ENCODE measurements around the gene GALNT12. TPM values are rescaled to one million over a fixed set of nuclear protein-coding genes. Genes with fewer than 3 reads are reported as not detected.

The GALNT12 gene
- total RNA-seq, 4 donors from 2014 or later, result 12.4 to 22.4 (median 16.2) TPM

DNA sequence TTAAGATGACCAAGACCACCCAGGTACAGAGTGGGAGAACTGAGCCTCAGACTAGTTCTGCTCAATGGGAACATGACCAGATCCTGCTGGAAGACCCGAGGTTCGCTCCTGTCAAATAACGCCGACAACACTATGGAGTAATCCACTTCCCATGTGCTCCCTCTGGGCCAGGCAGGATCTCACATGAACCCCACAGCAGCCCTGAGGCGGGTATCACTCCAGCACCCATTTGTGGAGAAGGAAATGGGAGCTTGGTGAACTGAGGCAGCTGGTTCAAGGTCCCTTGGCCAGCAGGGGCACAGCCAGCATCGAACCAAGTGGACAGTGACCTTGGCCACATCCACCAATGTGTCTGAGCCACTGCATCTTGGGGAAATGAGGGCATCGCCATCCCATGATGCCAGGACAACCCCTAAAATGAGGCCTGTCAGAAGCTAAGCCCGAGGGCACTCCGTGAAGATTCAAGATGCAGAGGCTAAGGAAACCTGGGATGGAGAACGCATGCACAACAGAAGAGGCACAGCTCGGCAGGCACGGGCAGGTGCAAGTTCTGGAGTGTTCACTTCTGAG lies 19.6 kb upstream of the GALNT12 start:
- no peak overlapping the region for H3K27ac ChIP-seq (replicated peaks in 1 of 4)
- H3K36me3 ChIP-seq, result peaks cover 4 to 45% (median 33%) of the 10 kb centered on the region in 4 donors
- no peaks in the 10 kb centered on the region for H3K27me3 ChIP-seq
- no peak overlapping the region for H3K4me3 ChIP-seq
- peaks cover 3 to 21% (median 15%) of the 10 kb centered on the region in 4 donors for H3K4me1 ChIP-seq
- H3K9me3 ChIP-seq, result no peaks in the 10 kb centered on the region
- no peak for TF ChIP-seq POLR2A (IDR thresholded peaks at IDR 0.05; ENCODE audit: low read depth)
- no peak for TF ChIP-seq POLR2AphosphoS5 (IDR thresholded peaks at IDR 0.05)
- no peak for TF ChIP-seq EP300 (IDR thresholded peaks at IDR 0.05)
- TF ChIP-seq, protein P1, sequence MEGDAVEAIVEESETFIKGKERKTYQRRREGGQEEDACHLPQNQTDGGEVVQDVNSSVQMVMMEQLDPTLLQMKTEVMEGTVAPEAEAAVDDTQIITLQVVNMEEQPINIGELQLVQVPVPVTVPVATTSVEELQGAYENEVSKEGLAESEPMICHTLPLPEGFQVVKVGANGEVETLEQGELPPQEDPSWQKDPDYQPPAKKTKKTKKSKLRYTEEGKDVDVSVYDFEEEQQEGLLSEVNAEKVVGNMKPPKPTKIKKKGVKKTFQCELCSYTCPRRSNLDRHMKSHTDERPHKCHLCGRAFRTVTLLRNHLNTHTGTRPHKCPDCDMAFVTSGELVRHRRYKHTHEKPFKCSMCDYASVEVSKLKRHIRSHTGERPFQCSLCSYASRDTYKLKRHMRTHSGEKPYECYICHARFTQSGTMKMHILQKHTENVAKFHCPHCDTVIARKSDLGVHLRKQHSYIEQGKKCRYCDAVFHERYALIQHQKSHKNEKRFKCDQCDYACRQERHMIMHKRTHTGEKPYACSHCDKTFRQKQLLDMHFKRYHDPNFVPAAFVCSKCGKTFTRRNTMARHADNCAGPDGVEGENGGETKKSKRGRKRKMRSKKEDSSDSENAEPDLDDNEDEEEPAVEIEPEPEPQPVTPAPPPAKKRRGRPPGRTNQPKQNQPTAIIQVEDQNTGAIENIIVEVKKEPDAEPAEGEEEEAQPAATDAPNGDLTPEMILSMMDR (IDR thresholded peaks at IDR 0.05), result no peak
- intact Hi-C loops (cut with DNase I), result no loop called here
- 94% methylated on average over 6 of the region's 12 CpGs for WGBS
- DNase-seq (ENCODE audit: extremely low spot score), result peak; percentile 72

DNA sequence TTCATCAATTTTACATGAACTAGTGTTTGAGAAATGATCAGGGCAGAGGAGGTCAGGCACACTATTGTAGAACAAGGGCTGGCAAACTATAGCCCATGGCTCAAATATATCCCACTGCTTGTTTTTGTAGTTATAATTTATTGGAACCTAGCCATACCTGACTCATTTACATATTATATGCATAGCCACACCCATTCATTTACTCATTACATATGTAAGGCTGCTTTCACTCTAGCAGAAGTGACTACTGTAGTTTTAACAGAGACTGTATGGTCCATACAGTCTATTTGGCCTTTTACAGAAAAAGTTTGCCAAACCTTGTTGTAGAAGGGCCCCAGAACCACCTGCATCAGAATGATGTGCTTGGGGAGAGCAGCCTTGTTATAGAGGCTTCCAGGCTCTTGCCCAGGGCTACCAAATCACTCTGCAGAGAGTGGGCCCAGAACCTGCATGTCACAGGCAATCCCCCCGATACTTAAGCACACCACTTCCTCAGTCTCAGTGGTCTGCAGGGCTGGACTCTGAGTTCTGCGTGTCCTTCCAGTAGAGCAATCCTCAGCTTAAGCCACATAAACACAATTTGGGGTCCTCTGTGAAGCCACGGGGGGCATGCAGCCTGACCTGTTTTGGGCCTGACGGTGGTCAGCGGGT lies 17.9 kb upstream of the GALNT12 start:
- peaks cover 4 to 31% (median 21%) of the 10 kb centered on the region in 4 donors for H3K36me3 ChIP-seq
- H3K27ac ChIP-seq (replicated peaks in 1 of 4), result no peak overlapping the region
- peaks cover 3 to 35% (median 21%) of the 10 kb centered on the region in 4 donors for H3K4me1 ChIP-seq
- no peak for DNase-seq (ENCODE audit: extremely low spot score)
- H3K4me3 ChIP-seq, result no peak overlapping the region
- no peaks in the 10 kb centered on the region for H3K9me3 ChIP-seq
- WGBS, result 86% methylated on average over 2 of the region's 5 CpGs
- intact Hi-C loops (cut with DNase I), result loop anchor here (10.0 kb wide), 1 partner anchor 865 kb away; the partner anchor contains the start of gene TRMO
- TF ChIP-seq, protein P1 (IDR thresholded peaks at IDR 0.05), result no peak
- TF ChIP-seq EP300 (IDR thresholded peaks at IDR 0.05), result no peak
- TF ChIP-seq POLR2A (IDR thresholded peaks at IDR 0.05; ENCODE audit: low read depth), result no peak
- no peak for TF ChIP-seq POLR2AphosphoS5 (IDR thresholded peaks at IDR 0.05)
- no peaks in the 10 kb centered on the region for H3K27me3 ChIP-seq

GRCh38 chr9:98790134-98790841 lies 17.2 kb upstream of the GALNT12 start:
- intact Hi-C loops (cut with DNase I), result loop anchor here (10.0 kb wide), 1 partner anchor 865 kb away; the partner anchor contains the start of gene TRMO
- TF ChIP-seq, protein P1 (IDR thresholded peaks at IDR 0.05), result no peak
- TF ChIP-seq POLR2AphosphoS5 (IDR thresholded peaks at IDR 0.05) (no peak), POLR2A (IDR thresholded peaks at IDR 0.05; ENCODE audit: low read depth) (no peak), EP300 (IDR thresholded peaks at IDR 0.05) (no peak)
- Histone ChIP-seq H3K4me1 (peaks cover 5 to 42% (median 28%) of the 10 kb centered on the region in 4 donors), H3K27ac (replicated peaks in 1 of 4) (no peak overlapping the region), H3K9me3 (no peaks in the 10 kb centered on the region), H3K27me3 (no peaks in the 10 kb centered on the region), H3K4me3 (no peak overlapping the region), H3K36me3 (peaks cover 4 to 30% (median 21%) of the 10 kb centered on the region in 4 donors)
- no peak for DNase-seq (ENCODE audit: extremely low spot score)
- 93% methylated on average over 6 of the region's 25 CpGs for WGBS

GRCh38 chr9:98790842-98791607 lies 16.4 kb upstream of the GALNT12 start:
- 58% methylated on average over 10 of the region's 10 CpGs for WGBS
- H3K9me3 ChIP-seq, result no peaks in the 10 kb centered on the region
- H3K36me3 ChIP-seq, result peaks cover 4 to 25% (median 19%) of the 10 kb centered on the region in 4 donors
- H3K4me1 ChIP-seq, result peaks cover 10 to 49% (median 34%) of the 10 kb centered on the region in 4 donors
- H3K4me3 ChIP-seq, result no peak overlapping the region
- H3K27ac ChIP-seq (replicated peaks in 1 of 4), result peak overlapping the region; percentile 41 to 58 (median 44)
- DNase-seq (ENCODE audit: extremely low spot score), result peak; percentile 95
- TF ChIP-seq POLR2AphosphoS5 (IDR thresholded peaks at IDR 0.05) (peak; percentile 71 to 88), POLR2A (IDR thresholded peaks at IDR 0.05; ENCODE audit: low read depth) (no peak), EP300 (IDR thresholded peaks at IDR 0.05) (no peak)
- TF ChIP-seq, protein P1 (IDR thresholded peaks at IDR 0.05), result peak in 2 of 3 experiments; percentile 99
- no peaks in the 10 kb centered on the region for H3K27me3 ChIP-seq
- intact Hi-C loops (cut with DNase I), result loop anchor here (10.0 kb wide), 1 partner anchor 866 kb away; the partner anchor contains the start of gene TRMO
